Measurements from ENCODE around the gene TANC1.

DNA sequence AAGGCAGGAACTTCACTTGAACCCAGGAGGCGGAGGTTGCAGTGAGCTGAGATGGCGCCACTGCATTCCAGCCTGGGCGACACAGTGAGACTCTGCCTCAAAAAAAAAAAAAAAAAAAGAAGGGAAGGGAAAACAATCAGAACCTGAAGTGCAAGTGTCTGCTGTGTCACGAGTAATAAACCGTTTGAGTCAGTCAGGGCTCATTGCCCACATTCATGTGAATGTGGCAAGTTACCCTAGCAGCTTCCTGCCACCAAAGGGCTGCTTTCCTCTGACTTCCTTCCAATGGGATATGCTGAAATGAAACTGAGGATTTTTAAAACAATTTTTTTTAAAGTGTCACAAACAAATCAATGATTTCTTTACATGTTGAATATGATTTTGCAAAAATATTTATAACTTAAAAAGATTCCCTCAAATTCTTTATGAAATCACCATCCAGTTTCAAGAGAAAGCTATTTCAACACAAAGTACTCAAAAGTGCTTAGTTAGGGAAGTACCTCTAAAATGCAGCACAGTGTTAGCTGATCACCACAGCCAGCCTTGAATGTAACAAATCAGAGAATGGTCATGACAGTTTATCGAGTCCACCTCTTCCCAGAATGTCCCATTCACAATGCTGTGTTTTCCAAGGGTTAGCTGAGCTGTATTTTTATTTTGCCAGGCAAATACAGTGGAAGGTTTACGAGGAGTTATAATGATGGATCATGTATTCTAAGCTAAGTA lies 281.7 kb downstream of the TANC1 start:
- TF ChIP-seq, protein P1, sequence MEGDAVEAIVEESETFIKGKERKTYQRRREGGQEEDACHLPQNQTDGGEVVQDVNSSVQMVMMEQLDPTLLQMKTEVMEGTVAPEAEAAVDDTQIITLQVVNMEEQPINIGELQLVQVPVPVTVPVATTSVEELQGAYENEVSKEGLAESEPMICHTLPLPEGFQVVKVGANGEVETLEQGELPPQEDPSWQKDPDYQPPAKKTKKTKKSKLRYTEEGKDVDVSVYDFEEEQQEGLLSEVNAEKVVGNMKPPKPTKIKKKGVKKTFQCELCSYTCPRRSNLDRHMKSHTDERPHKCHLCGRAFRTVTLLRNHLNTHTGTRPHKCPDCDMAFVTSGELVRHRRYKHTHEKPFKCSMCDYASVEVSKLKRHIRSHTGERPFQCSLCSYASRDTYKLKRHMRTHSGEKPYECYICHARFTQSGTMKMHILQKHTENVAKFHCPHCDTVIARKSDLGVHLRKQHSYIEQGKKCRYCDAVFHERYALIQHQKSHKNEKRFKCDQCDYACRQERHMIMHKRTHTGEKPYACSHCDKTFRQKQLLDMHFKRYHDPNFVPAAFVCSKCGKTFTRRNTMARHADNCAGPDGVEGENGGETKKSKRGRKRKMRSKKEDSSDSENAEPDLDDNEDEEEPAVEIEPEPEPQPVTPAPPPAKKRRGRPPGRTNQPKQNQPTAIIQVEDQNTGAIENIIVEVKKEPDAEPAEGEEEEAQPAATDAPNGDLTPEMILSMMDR (IDR thresholded peaks at IDR 0.05): no peak
- no peak for TF ChIP-seq POLR2A (IDR thresholded peaks at IDR 0.05)

All from right lobe of liver (tissue), 4 donors.